Mucosa of descending colon (tissue), 3 donors: ENCODE results near the gene CCDC88B. TPM values are rescaled to one million over a fixed set of nuclear protein-coding genes. Genes with fewer than 3 reads are reported as not detected.
"Not testable (repeated sequence)": the region's sequence is repeated elsewhere in the genome, so short reads cannot be mapped to it uniquely, and the experiment has no call there.

ENCODE experiments used
- ATAC-seq: fragments of 200-7000 bp; cut with Tn5 transposase; one replicate; pipeline ENCODE4 v1.9.1; 2020; ENCODE audit warnings: mild to moderate bottlenecking, moderate library complexity
- DNase-seq, 3 donors: peaks; one replicate each; pipeline ENCODE4 v3.0.0-alpha.2; 2020
- H3K36me3 ChIP-seq: fragments of 200-600 bp; one replicate; pipeline ENCODE4 v1.8.0; 2021; ENCODE audit warnings: low read depth, mild to moderate bottlenecking
- H3K4me1 ChIP-seq: fragments of 200-600 bp; one replicate; pipeline ENCODE4 v1.8.0; 2021; ENCODE audit warnings: low read depth, mild to moderate bottlenecking
- H3K4me3 ChIP-seq: fragments of 200-600 bp; one replicate; pipeline ENCODE4 v1.8.0; 2021; ENCODE audit warnings: mild to moderate bottlenecking
- H3K9me3 ChIP-seq: fragments of 200-600 bp; one replicate; pipeline ENCODE4 v1.8.0; 2021; ENCODE audit warnings: mild to moderate bottlenecking
- intact Hi-C, 2 donors: fragments of 100-400 bp; cut with DNase I in 1 of 2; cut with micrococcal nuclease in 1 of 2; formaldehyde crosslinking; loops; one replicate each; pipeline versions ENCODE4 v1.11.0 to v1.11.1; 2022; cut with DNase I, micrococcal nuclease
- total RNA-seq, 3 donors: library from RNA; stranded (reverse); fragmentation: NEBNext Ultra II Directional in 2 of 3; extraction: Animal tissue kit (Norgen Biotek cat#: 25700) in 2 of 3; gene quantifications; one replicate each; pipeline versions ENCODE4 v1.2.1 to v1.2.4, GENCODE V29; 2021 to 2023
- TF ChIP-seq, protein P1 (sequence below): fragments of 200-600 bp; IDR thresholded peaks from one replicate; pipeline ENCODE4 v1.8.0; 2022; ENCODE audit warnings: antibody characterized with exemption, mild to moderate bottlenecking
- donor health status: DM: no; HTN: no; CAD: no; lungs with moderate emphysema.
- donor health status: DM: no; HTN: no; CAD: no.
- donor health status: DM: no; HTN: yes; CAD: no.

The CCDC88B gene
- total RNA-seq, 3 donors from 2014 or later: 13.4 to 32.5 (median 28.8) TPM

DNA sequence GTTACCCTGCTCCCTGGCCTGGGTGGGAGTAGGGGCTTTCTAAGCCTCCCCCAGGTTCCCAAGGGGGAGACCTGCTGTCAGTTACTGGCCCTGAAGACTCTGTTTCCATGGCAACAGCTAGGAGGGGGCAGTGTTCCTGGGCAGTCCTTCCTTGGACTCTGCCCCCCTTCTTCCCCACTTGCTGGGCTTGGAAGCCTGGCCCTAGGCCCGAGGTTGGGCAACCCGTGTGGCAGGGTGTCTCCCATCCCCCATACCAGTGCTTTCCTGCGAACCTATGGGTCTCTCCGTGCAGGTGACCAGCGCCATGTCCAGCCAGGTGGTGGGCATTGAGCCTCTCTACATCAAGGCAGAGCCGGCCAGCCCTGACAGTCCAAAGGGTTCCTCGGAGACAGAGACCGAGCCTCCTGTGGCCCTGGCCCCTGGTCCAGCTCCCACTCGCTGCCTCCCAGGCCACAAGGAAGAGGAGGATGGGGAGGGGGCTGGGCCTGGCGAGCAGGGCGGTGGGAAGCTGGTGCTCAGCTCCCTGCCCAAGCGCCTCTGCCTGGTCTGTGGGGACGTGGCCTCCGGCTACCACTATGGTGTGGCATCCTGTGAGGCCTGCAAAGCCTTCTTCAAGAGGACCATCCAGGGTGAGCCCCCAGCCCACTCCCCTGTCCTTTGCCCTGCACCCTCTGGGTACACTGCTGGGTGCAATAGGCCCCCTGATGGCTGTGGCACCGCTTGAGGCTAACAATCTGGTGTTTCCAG is 33.0 kb upstream of the CCDC88B start:
- Histone ChIP-seq H3K9me3 (no peaks in the 10 kb centered on the region), H3K4me3 (peak overlapping the region; percentile 78), H3K36me3 (no peaks in the 10 kb centered on the region), H3K4me1 (peaks cover 24% of the 10 kb centered on the region)
- TF ChIP-seq, protein P1, sequence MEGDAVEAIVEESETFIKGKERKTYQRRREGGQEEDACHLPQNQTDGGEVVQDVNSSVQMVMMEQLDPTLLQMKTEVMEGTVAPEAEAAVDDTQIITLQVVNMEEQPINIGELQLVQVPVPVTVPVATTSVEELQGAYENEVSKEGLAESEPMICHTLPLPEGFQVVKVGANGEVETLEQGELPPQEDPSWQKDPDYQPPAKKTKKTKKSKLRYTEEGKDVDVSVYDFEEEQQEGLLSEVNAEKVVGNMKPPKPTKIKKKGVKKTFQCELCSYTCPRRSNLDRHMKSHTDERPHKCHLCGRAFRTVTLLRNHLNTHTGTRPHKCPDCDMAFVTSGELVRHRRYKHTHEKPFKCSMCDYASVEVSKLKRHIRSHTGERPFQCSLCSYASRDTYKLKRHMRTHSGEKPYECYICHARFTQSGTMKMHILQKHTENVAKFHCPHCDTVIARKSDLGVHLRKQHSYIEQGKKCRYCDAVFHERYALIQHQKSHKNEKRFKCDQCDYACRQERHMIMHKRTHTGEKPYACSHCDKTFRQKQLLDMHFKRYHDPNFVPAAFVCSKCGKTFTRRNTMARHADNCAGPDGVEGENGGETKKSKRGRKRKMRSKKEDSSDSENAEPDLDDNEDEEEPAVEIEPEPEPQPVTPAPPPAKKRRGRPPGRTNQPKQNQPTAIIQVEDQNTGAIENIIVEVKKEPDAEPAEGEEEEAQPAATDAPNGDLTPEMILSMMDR: no peak
- intact Hi-C loops: loop anchor here in 1 of 2 donors (10.0 kb wide), 1 partner anchor 102 kb away; the partner anchor contains the start of gene FERMT3
- ATAC-seq: no peak
- DNase-seq: peak; percentile 56 to 76 (median 63)

DNA sequence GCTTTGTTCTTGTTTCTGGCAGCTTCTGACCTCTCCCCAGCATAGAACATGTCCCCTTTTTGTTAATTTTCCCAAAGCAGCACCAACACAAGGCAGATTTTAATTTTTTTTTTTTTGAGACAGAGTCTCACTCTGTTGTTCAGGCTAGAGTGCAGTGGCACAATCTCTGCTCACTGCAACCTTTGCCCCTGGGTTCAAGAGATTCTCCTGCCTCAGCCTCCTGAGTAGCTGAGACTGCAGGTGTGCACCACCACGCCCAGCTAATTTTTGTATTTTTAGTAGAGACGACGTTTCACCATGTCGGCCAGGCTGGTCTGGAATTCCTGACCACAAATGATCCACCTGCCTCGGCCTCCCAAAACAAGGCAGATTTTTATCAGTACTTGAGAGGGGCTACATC is 32.2 kb upstream of the CCDC88B start:
- ATAC-seq, H3K4me3 ChIP-seq, H3K9me3 ChIP-seq, DNase-seq, H3K36me3 ChIP-seq: not testable (repeated sequence)
- intact Hi-C loops: loop anchor here in 1 of 2 donors (10.0 kb wide), 1 partner anchor 103 kb away; the partner anchor contains the start of gene FERMT3
- peaks cover 24% of the 10 kb centered on the region for H3K4me1 ChIP-seq

DNA sequence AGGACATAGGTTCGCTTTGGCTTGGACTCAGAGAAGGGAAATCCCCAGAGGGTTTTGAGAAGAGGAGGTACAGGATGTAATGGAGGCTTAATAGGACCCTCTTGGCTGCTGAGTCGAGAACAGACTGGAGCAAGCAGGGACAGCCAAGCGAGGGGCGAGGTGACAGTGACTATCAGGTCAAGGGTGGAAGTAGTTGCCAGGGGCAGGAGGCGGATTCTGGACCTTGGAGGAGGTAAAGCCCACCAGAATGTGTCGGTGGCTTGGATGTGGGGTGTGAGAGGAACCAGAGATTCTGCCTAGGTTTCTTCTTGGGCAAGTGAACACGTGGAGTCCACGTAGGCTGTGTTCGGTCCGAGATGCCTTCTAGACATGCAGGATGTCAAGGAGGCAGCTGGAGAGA is 27.1 kb upstream of the CCDC88B start:
- Histone ChIP-seq H3K9me3 (no peaks in the 10 kb centered on the region), H3K4me3 (no peak overlapping the region), H3K36me3 (peaks cover 6% of the 10 kb centered on the region), H3K4me1 (peaks cover 10% of the 10 kb centered on the region)
- TF ChIP-seq, protein P1: no peak
- intact Hi-C loops: no loop called here
- ATAC-seq: no peak
- DNase-seq: peak in 1 of 3 donors; percentile 31

DNA sequence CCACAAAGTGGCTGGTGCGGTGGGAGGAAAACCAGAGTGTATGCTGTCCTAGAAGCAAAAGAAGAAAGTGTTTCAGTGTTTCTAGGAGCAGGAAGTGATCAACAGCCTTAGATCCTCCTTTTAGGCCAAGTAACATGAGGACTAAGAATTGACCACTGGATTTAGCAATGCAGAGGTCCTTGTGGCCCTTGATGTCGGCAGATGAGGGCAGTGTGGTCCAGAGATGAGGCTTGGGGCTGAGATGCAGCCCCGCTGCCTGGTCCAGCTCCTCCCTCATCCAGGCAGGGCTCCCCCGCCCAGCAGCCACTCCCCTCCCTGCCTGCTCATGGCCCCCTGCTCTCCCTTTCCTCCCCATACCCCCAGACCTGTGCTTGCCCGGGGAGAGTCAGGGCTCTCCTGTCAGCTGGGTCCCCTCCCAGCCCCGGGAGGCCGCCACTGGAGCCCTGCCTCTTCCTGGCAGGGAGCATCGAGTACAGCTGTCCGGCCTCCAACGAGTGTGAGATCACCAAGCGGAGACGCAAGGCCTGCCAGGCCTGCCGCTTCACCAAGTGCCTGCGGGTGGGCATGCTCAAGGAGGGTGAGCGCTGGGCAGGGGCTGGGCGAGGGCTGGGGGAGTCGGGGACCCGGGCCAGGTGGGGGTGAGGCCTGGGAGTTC is 26.4 kb upstream of the CCDC88B start:
- H3K36me3 ChIP-seq: peaks cover 6% of the 10 kb centered on the region
- H3K9me3 ChIP-seq: no peaks in the 10 kb centered on the region
- TF ChIP-seq, protein P1: no peak
- H3K4me3 ChIP-seq: no peak overlapping the region
- intact Hi-C loops: no loop called here
- ATAC-seq (no peak), DNase-seq (peak; percentile 46 to 73 (median 63))
- H3K4me1 ChIP-seq: peaks cover 10% of the 10 kb centered on the region

DNA sequence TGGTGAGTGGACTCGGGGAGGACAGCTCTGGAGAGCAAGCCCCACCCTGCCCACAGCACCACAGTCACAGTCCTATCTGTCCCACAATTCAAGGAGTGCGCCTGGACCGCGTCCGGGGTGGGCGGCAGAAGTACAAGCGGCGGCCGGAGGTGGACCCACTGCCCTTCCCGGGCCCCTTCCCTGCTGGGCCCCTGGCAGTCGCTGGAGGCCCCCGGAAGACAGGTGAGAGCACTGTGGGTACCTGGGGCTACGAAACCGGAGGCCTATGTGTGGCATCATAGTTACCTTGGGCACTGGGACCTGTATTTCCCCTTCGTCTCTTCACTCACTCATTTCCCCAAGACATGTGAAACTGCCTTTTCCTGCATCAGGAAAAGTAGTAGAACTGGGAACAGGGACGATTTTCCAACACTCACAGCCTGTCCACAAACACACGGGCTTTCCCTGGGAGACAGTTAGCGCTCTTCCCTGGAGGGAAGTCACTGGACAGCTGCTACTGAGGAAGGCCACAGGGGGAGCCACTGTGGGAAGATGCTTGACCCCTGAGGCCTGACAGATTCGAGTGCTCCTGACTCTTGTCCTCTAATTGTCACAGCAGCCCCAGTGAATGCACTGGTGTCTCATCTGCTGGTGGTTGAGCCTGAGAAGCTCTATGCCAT is 25.7 kb upstream of the CCDC88B start:
- intact Hi-C loops: no loop called here
- Histone ChIP-seq H3K4me3 (no peak overlapping the region), H3K4me1 (peaks cover 14% of the 10 kb centered on the region), H3K36me3 (peaks cover 6% of the 10 kb centered on the region), H3K9me3 (no peaks in the 10 kb centered on the region)
- DNase-seq (peak in 1 of 3 donors; percentile 25), ATAC-seq (no peak)
- TF ChIP-seq, protein P1: no peak
